ENCODE data around the gene CPA4. TPM values are rescaled to one million over a fixed set of nuclear protein-coding genes. Genes with fewer than 3 reads are reported as not detected.

Gene CPA4
- total and polyA plus RNA-seq, 8 donors = 0.20 to 1.5 (median 0.56) TPM

DNA sequence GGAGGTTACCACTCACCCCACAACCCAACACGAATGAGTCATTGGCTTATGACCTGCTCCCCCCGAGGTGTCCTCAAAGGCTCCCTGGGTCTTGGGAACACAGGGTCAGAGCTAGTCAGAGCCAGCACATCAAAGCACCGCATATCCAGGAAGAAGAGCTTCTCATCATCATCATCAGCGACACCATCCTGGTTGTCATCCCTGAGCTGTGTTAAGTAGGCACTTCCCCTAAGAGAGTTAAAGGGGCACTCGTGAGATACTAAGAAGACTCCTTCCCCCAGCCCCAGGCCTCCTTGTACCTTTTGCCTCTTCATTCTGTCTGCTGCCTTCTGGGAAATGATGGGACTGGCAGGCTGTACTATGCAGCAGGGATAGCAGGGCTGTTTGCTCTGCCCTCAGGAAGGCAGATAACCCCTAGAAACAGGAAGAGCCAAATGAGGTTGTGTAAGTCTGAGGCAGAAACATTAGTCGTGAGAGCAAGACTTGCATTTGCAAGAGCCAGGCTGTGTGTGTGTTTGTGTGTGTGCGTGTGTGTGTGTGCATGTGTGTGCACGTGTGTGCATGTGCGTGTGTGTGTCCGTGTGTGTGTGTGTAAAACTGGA is 76.2 kb downstream of the CPA4 start:
- H3K9me3 ChIP-seq = no peaks in the 10 kb centered on the region
- peak overlapping the region; percentile 34 to 48 for H3K27ac ChIP-seq
- H3K4me1 ChIP-seq = peaks cover 2 to 12% of the 10 kb centered on the region in 2 donors
- DNase-seq (peak in 1 of 4 donors; percentile 44), ATAC-seq (peak; percentile 24)
- no peaks in the 10 kb centered on the region for H3K27me3 ChIP-seq
- H3K36me3 ChIP-seq = no peaks in the 10 kb centered on the region
- TF ChIP-seq, protein P1, sequence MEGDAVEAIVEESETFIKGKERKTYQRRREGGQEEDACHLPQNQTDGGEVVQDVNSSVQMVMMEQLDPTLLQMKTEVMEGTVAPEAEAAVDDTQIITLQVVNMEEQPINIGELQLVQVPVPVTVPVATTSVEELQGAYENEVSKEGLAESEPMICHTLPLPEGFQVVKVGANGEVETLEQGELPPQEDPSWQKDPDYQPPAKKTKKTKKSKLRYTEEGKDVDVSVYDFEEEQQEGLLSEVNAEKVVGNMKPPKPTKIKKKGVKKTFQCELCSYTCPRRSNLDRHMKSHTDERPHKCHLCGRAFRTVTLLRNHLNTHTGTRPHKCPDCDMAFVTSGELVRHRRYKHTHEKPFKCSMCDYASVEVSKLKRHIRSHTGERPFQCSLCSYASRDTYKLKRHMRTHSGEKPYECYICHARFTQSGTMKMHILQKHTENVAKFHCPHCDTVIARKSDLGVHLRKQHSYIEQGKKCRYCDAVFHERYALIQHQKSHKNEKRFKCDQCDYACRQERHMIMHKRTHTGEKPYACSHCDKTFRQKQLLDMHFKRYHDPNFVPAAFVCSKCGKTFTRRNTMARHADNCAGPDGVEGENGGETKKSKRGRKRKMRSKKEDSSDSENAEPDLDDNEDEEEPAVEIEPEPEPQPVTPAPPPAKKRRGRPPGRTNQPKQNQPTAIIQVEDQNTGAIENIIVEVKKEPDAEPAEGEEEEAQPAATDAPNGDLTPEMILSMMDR (IDR thresholded peaks at IDR 0.05) = no peak
- intact Hi-C loops (cut with DNase I) = no loop called here
- no peak overlapping the region for H3K4me3 ChIP-seq

DNA sequence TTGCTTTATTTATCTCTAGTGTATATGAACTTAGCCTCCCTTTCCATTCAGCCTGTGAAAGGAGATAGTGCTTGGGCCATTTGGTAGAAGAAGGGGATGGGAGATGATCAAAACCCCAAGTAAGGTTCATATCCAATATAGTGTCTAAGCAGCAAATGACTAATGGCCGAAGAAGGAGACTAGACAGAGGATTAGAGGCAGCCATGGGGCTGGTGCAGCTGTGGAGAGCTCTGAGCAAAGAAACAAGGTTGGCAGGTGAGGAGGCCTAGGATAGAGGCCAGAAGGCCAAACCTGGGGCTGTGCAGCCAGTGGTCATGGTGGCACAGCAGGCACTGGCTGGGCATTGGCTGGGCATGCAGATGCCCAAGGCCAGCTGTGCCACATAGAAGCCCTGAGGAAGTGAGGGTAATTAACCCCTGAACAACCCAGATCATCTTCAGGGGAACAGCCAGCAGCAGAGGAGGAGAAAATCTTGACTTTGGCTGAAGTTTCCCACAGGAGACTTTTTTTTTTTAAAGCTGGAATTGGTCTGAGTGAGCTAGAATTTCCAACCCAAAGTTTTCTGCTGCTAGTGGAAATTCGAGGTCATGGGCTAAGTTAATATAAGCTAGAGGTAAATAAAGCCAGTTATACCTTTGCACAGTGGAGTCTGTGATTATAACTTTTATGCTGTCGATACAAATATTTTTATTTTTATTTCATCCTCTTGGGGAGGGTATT is 77.0 kb downstream of the CPA4 start:
- H3K27ac ChIP-seq = peak overlapping the region; percentile 34 to 48
- no peak overlapping the region for H3K4me3 ChIP-seq
- no peaks in the 10 kb centered on the region for H3K9me3 ChIP-seq
- ATAC-seq (no peak), DNase-seq (no peak)
- TF ChIP-seq, protein P1 (IDR thresholded peaks at IDR 0.05) = no peak
- H3K36me3 ChIP-seq = no peaks in the 10 kb centered on the region
- intact Hi-C loops (cut with DNase I) = no loop called here
- peaks cover 2 to 12% of the 10 kb centered on the region in 2 donors for H3K4me1 ChIP-seq
- no peaks in the 10 kb centered on the region for H3K27me3 ChIP-seq

DNA sequence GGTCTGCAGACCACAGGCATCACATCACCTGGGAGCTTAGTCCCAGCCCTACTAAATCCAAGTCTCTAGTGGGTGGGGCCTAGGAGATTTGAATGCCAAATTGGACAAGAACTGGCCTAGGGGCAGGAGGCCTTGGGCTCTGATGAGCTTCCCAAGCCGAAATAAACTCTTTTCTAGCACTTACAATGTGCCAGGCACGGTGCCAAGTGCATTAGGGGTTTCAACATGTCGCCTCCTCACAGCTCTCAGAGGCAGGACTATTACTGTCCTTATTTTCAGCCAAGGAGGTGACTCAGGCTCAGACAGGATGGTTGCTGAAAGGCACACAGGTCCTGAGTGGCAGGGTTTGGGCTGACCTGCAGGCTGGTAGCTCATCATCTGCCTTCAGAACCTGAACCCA is 78.1 kb downstream of the CPA4 start:
- DNase-seq (peak in 1 of 4 donors; percentile 84), ATAC-seq (no peak)
- H3K27ac ChIP-seq = peak overlapping the region in 1 of 2 donors; percentile 1
- H3K4me1 ChIP-seq = peaks cover 2 to 12% of the 10 kb centered on the region in 2 donors
- H3K9me3 ChIP-seq = peaks cover 0 to under 1% of the 10 kb centered on the region in 2 donors
- H3K27me3 ChIP-seq = no peaks in the 10 kb centered on the region
- no peak overlapping the region for H3K4me3 ChIP-seq
- TF ChIP-seq, protein P1 (IDR thresholded peaks at IDR 0.05) = no peak
- intact Hi-C loops (cut with DNase I) = no loop called here
- no peaks in the 10 kb centered on the region for H3K36me3 ChIP-seq

- intact Hi-C loops (cut with DNase I) = no loop called here
- Histone ChIP-seq H3K27me3 (no peaks in the 10 kb centered on the region), H3K27ac (peak overlapping the region; percentile 79 to 81), H3K9me3 (peaks cover 0 to 14% of the 10 kb centered on the region in 2 donors), H3K36me3 (no peaks in the 10 kb centered on the region), H3K4me3 (no peak overlapping the region), H3K4me1 (peaks cover 2 to 12% of the 10 kb centered on the region in 2 donors)
- TF ChIP-seq, protein P1 (IDR thresholded peaks at IDR 0.05) = no peak
- ATAC-seq (no peak), DNase-seq (no peak)
Observed at GRCh38 chr7:130372402-130373165, 79.6 kb downstream of the CPA4 start.

Other genes with a start within 250 kb of the CPA4 start
- gene ZC3HC1, start 241.8 kb upstream of the CPA4 start, total RNA-seq = 10 to 100 TPM; 10.9 to 13.7 TPM
- 10 to 100 TPM; 24.6 to 26.5 (median 25.7) TPM for gene ZC3HC1, start 241.8 kb upstream of the CPA4 start, polyA plus RNA-seq (ENCODE audit: insufficient read length in 6 of 6)
- 10 to 100 TPM; 33.3 to 36.3 TPM for gene KLHDC10, start 222.6 kb upstream of the CPA4 start, total RNA-seq
- 10 to 100 TPM; 35.7 to 39.7 (median 38.5) TPM for gene KLHDC10, start 222.6 kb upstream of the CPA4 start, polyA plus RNA-seq (ENCODE audit: insufficient read length in 6 of 6)
- gene TMEM209, start 87.8 kb upstream of the CPA4 start, total RNA-seq = 10 to 100 TPM; 19.7 to 23.5 TPM
- 10 to 100 TPM; 18.8 to 21.5 (median 20.3) TPM for gene TMEM209, start 87.8 kb upstream of the CPA4 start, polyA plus RNA-seq (ENCODE audit: insufficient read length in 6 of 6)
- not detected for gene SSMEM1, start 85.3 kb upstream of the CPA4 start, total RNA-seq
- under 1 TPM in 1 of 6 donors, not detected in 5; 0.18 TPM for gene SSMEM1, start 85.3 kb upstream of the CPA4 start, polyA plus RNA-seq (ENCODE audit: insufficient read length in 6 of 6)
- gene CPA2, start 26.3 kb upstream of the CPA4 start, total RNA-seq = not detected
- under 1 TPM; 0.20 to 0.57 (median 0.33) TPM for gene CPA2, start 26.3 kb upstream of the CPA4 start, polyA plus RNA-seq (ENCODE audit: insufficient read length in 6 of 6)
- not detected for gene CPA5, start 51.7 kb downstream of the CPA4 start, total RNA-seq
- gene CPA5, start 51.7 kb downstream of the CPA4 start, polyA plus RNA-seq (ENCODE audit: insufficient read length in 6 of 6) = under 1 TPM; 0.13 to 0.96 (median 0.65) TPM
- under 1 TPM in 1 of 2 donors, not detected in 1; 0.34 TPM for gene CPA1, start 87.3 kb downstream of the CPA4 start, total RNA-seq
- gene CPA1, start 87.3 kb downstream of the CPA4 start, polyA plus RNA-seq (ENCODE audit: insufficient read length in 6 of 6) = 1 to 10 TPM in 3 of 6 donors, under 1 TPM in 3; 0.57 to 1.5 (median 1.0) TPM
- 10 to 100 TPM; 12.4 to 16.0 TPM for gene CEP41, start 147.9 kb downstream of the CPA4 start, total RNA-seq
- gene CEP41, start 147.9 kb downstream of the CPA4 start, polyA plus RNA-seq (ENCODE audit: insufficient read length in 6 of 6) = 10 to 100 TPM; 28.2 to 34.2 (median 30.0) TPM
- gene MEST, start 198.9 kb downstream of the CPA4 start, total RNA-seq = 100 to 1,000 TPM; 101 to 104 TPM
- 100 to 1,000 TPM; 359 to 451 (median 410) TPM for gene MEST, start 198.9 kb downstream of the CPA4 start, polyA plus RNA-seq (ENCODE audit: insufficient read length in 6 of 6)